IPS DF 4.7 (cell line): ENCODE measurements around the gene PDZD8.

Source experiments
- DNase-seq: peaks from one replicate; pipeline ENCODE4 v3.0.0-alpha.2; 2013; ENCODE audit warnings: low spot score; ENCODE audit errors: extremely low read depth

The PDZD8 gene

GRCh38 chr10:117391436-117392205 lies 16.4 kb upstream of the PDZD8 start:
- DNase-seq: no peak

DNA sequence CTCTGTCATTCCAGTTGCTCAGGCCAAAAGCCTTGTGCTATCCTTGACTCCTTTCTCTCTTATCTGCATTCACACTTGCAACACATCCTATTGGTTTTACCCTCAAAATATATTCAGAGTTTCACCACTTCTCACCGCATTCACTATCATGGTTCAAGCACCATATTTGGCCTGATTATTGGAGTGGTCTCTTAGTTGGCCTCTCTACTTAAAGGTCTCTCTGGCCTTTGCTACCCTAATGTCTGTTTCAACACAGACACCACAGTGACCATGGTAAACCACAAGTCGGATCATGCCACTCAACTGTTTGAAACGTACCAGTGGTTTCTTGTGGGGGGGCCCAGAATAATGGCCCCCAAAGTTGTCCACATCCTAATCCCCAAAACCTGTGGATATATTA lies 15.2 kb upstream of the PDZD8 start:
- no peak for DNase-seq

DNA sequence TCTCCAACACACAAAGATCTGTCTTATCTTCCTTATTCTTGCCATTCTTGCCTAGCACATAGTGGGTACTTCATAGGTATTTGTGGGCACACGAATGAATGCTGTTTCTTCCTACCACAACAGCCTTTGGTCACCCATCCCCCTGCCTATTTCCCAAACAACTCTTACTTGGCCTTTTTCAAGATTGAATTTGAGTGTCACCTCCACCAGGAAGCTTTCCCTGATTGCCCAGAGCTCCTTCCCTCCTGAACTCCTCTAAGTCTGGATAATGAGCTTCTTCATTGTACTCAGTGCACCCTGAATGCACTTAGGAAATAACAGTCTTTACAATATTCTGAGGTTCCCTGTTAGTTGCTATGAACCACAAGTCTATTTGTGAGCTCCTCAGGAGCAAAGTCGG lies 11.6 kb upstream of the PDZD8 start:
- DNase-seq: no peak

- no peak for DNase-seq
Observed at GRCh38 chr10:117382861-117383260, 7.6 kb upstream of the PDZD8 start.

- no peak for DNase-seq
Observed at GRCh38 chr10:117374506-117375359, 507 bp downstream of the PDZD8 start.

- DNase-seq: no peak
Observed at GRCh38 chr10:117373823-117374505, 1.3 kb downstream of the PDZD8 start.

- no peak for DNase-seq
Observed at GRCh38 chr10:117370205-117370604, 5.0 kb downstream of the PDZD8 start.

DNA sequence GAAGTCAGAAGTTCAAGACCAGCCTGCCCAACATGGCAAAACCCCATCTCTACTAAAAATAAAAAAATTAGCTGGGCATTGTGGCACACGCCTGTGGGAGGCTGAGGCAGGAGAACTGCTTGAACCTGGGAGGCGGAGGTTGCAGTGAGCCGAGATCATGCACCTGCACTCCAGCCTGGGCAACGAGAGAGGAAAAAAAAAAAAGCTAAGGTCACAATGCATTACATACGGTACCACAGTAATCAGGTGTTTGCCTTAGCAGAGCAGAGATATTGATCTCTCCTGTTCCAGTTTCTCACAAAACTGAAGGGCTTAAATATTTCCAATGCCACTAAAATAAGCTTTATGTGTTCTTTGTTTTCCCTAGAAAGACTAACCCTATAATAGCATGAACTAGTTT lies 7.5 kb downstream of the PDZD8 start:
- no peak for DNase-seq

DNA sequence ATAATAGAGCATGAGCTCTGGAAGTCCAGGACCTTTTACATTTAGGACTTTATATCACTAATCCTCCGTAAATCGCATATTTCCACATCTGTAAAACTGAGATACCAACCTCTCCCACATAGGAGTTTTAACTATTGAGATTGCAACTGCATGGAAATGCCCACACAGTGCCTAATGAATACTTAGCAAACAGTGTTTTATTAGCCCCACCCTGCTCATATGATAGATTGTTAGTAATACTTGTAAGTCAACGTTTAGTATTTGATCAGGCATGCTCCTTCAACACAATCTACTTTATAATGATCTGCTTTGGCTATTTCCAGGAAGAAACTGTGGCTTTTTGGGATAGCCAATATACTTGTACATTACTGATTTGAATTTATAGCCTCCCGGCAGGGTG lies 8.5 kb downstream of the PDZD8 start:
- DNase-seq: no peak

DNA sequence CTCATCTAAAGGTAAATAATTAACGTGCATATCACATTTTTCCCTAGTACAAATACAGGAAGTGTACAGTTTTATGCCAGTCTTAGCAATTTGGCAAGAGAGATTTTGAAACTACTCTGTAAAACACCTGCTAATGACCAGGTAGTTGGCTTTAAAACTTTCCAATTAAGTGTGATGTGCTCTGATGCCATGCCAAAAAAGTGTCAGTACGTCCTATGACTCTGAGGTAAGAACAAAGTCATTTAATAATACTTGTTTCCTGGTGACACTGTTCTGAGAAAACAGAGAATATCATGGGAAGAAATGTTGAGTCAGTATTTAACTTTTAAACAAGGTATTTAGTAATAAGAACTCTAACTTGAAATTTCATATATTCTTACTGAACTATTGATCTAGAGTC lies 9.6 kb downstream of the PDZD8 start:
- no peak for DNase-seq

DNA sequence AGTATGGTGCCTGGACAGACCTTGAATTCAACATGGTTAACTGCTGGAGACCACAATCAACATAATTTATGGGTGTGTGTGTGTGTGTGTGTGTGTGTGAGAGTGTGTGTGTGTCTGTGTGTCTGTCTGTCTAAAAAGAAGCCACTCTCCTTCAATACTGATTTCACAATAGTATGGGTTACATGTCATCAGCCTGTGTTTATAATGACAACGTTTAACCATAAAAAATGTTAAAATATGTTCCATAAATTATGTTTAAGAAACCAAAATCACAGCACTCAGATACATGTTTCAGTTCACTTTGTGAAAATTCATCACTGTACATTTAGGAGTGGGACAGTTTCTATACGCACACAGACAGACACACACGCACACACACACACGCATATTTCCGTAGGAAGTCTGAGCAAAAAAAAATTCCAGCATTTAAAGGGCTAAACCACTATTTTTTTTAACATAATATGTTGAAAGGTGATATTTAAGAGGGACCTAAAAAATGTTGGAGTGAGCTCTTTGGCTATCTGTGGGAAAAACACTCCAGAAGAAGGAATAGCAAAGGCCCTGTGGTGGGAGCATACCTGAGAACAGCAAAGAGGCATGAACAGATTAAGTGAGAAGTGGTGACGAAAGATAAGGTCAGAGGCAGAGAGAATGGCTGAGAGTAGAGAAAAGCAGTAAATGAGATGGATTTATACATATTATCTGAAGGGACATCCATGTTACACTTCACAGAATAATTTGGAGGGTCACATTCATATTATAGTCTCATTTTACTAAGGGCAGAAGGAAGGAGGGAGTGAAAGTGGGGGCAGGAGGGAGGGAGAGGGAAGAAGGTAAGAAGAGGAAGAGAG lies 10.9 kb downstream of the PDZD8 start:
- no peak for DNase-seq

- DNase-seq: no peak
Observed at GRCh38 chr10:117363028-117363427, 12.2 kb downstream of the PDZD8 start.

- no peak for DNase-seq
Observed at GRCh38 chr10:117362313-117362712, 12.9 kb downstream of the PDZD8 start.

GRCh38 chr10:117360994-117361667 lies 14.1 kb downstream of the PDZD8 start:
- DNase-seq: no peak

- no peak for DNase-seq
Observed at GRCh38 chr10:117360016-117360415, 15.2 kb downstream of the PDZD8 start.

DNA sequence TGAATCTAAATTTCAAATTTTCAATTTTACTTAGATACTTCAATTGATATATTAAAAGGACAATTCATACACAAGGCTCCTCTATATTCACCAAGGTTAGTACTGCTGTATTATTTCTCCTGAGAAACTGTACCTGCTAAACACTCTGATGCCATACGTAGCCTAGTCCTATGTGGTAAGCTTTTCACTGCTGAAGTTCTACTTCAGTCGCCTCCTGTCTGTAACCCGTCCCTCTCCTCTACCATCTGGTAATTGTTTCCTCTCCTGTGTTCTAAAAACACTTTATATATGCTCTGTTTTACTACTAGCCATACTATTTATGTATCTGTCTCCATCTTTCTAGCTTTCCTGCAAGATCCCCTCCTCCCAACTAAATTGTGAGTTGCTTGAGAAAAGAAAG lies 20.2 kb downstream of the PDZD8 start:
- no peak for DNase-seq

DNA sequence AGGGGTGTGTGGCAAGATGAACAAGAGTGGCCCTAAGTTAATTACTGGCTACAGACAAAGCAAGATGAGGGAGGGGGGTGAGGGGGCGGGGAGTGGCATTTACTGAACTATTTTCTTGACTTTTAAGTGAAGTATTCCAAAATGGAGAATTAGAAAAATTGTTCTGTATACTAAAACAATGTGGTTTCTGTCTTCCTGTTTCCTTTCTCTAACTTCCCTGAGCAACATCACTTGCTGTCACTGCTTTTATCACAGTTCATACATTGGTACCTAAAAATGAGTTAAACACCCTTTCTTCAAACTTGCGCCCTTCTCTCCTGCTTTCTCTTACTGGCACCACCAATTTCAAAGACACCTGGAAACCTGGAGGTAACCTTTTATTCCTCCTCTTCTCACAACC lies 21.6 kb downstream of the PDZD8 start:
- no peak for DNase-seq

DNA sequence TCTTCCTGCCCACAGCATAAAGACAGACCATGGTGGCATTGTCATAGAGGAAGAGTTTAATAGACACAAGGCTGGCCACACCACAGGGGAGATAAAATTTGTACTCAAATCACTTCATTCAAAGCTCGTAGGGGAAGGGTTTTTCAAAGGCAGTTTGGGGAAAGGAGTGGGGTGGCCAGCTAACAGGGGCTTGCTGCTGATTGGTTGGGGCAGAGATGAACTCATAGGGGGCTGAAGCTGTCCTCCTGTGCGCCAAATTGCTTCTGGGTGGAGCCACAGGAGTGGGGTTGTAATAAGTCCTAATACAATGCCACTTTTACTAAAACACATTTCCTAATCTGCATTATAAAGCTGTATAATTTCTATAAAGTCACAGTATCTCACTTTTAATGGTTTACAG lies 22.5 kb downstream of the PDZD8 start:
- no peak for DNase-seq

GRCh38 chr10:117351996-117352395 lies 23.2 kb downstream of the PDZD8 start:
- DNase-seq: no peak

GRCh38 chr10:117351558-117351957 lies 23.7 kb downstream of the PDZD8 start:
- no peak for DNase-seq

GRCh38 chr10:117350909-117351308 lies 24.3 kb downstream of the PDZD8 start:
- no peak for DNase-seq
